T47D (cell line): Measurements from ENCODE around the gene FAM83B.

ENCODE experiments used
- DNase-seq, 2 experiments: peaks; one replicate each; pipeline versions ENCODE4 v3.0.0 to v3.0.0-alpha.2; 2011 to 2012; ENCODE audit warnings: low read depth in 1 of 2, low spot score in 1 of 2
- JUND ChIP-seq: IDR thresholded peaks from 2 replicates; pipeline ENCODE4 v1.6.1; 2012; ENCODE audit warnings: low read depth
- in situ Hi-C: cut with HindIII; loops from 2 replicates; pipeline ENCODE4 v1.10.0; 2016; ENCODE audit warnings: low sequenced_read_pairs, low pct_unique_long_range_greater_than_20kb

The FAM83B gene

GRCh38 chr6:54893818-54894217 lies 47.2 kb downstream of the FAM83B start:
- DNase-seq: no peak
- in situ Hi-C loops: no loop called here
- no peak for TF ChIP-seq JUND

GRCh38 chr6:54896302-54896701 lies 49.7 kb downstream of the FAM83B start:
- in situ Hi-C loops: no loop called here
- no peak for DNase-seq
- TF ChIP-seq JUND: no peak

GRCh38 chr6:54897462-54898189 lies 51.1 kb downstream of the FAM83B start:
- TF ChIP-seq JUND: no peak
- in situ Hi-C loops: no loop called here
- DNase-seq: no peak

- no peak for TF ChIP-seq JUND
- DNase-seq: no peak
- in situ Hi-C loops: no loop called here
These were observed 52.2 kb downstream of the FAM83B start for GRCh38 chr6:54898767-54899166.

- in situ Hi-C loops: no loop called here
- TF ChIP-seq JUND: no peak
- no peak for DNase-seq
These were observed 52.9 kb downstream of the FAM83B start for GRCh38 chr6:54899442-54899841.

- in situ Hi-C loops: no loop called here
- TF ChIP-seq JUND: no peak
- DNase-seq: no peak
These were observed 53.4 kb downstream of the FAM83B start for GRCh38 chr6:54899986-54900385.

GRCh38 chr6:54900666-54901065 lies 54.1 kb downstream of the FAM83B start:
- no peak for DNase-seq
- no peak for TF ChIP-seq JUND

GRCh38 chr6:54903884-54904283 lies 57.3 kb downstream of the FAM83B start:
- in situ Hi-C loops: no loop called here
- DNase-seq: no peak
- TF ChIP-seq JUND: no peak

More at GRCh38 chr6:54900666-54901065, 54.1 kb downstream of the FAM83B start:
- in situ Hi-C loops: no loop called here

- in situ Hi-C loops: no loop called here
- DNase-seq: no peak
- no peak for TF ChIP-seq JUND
These were observed 60.8 kb downstream of the FAM83B start for GRCh38 chr6:54907355-54907754.

- no peak for TF ChIP-seq JUND
- DNase-seq: no peak
- in situ Hi-C loops: no loop called here
These were observed 62.6 kb downstream of the FAM83B start for GRCh38 chr6:54909184-54909583.

GRCh38 chr6:54910431-54910884 lies 63.9 kb downstream of the FAM83B start:
- in situ Hi-C loops: no loop called here
- TF ChIP-seq JUND: no peak
- no peak for DNase-seq

GRCh38 chr6:54910921-54911320 lies 64.3 kb downstream of the FAM83B start:
- in situ Hi-C loops: no loop called here
- DNase-seq: no peak
- no peak for TF ChIP-seq JUND

- no peak for TF ChIP-seq JUND
- in situ Hi-C loops: no loop called here
- no peak for DNase-seq
These were observed 66.6 kb downstream of the FAM83B start for GRCh38 chr6:54913211-54913610.

GRCh38 chr6:54916858-54917257 lies 70.3 kb downstream of the FAM83B start:
- no peak for TF ChIP-seq JUND
- peak in 1 of 2 experiments; percentile 17 for DNase-seq
- in situ Hi-C loops: no loop called here
